ACC112 (cell line): ENCODE data around the gene ZNF467.

Experiments
- H2AFZ ChIP-seq: fragments of 200-600 bp; sonication (generic); one replicate; pipeline ENCODE4 v1.6.0; 2017; ENCODE audit warnings: antibody characterized with exemption, low read length; ENCODE audit not compliant: unreplicated experiment
- H3K27ac ChIP-seq: fragments of 200-600 bp; sonication (generic); 2 replicates; pipeline ENCODE4 v1.5.1; 2014; ENCODE audit warnings: low read depth, mild to moderate bottlenecking, antibody characterized with exemption, low read length, moderate library complexity
- H3K27me3 ChIP-seq: fragments of 200-600 bp; sonication (generic); 2 replicates; pipeline ENCODE4 v1.6.1; 2014; ENCODE audit warnings: mild to moderate bottlenecking, antibody characterized with exemption, low read length, moderate library complexity, mixed read lengths; ENCODE audit not compliant: insufficient read depth
- H3K36me3 ChIP-seq: fragments of 200-600 bp; sonication (generic); 2 replicates; pipeline ENCODE4 v1.6.1; 2016; ENCODE audit warnings: mild to moderate bottlenecking, antibody characterized with exemption, low read length, moderate library complexity, mixed read lengths; ENCODE audit not compliant: insufficient read depth
- H3K4me1 ChIP-seq: fragments of 200-600 bp; sonication (generic); one replicate; pipeline ENCODE4 v1.6.1; 2016; ENCODE audit warnings: low read length, mixed read lengths; ENCODE audit not compliant: insufficient read depth, unreplicated experiment, control insufficient read depth
- H3K4me3 ChIP-seq: fragments of 200-600 bp; sonication (generic); 2 replicates; pipeline ENCODE4 v1.5.1; 2014; ENCODE audit warnings: mild to moderate bottlenecking, low read depth, low read length
- H3K79me2 ChIP-seq: fragments of 200-600 bp; sonication (generic); one replicate; pipeline ENCODE4 v1.6.0; 2016; ENCODE audit warnings: low read length; ENCODE audit not compliant: control insufficient read depth, unreplicated experiment, insufficient read depth

The ZNF467 gene

DNA sequence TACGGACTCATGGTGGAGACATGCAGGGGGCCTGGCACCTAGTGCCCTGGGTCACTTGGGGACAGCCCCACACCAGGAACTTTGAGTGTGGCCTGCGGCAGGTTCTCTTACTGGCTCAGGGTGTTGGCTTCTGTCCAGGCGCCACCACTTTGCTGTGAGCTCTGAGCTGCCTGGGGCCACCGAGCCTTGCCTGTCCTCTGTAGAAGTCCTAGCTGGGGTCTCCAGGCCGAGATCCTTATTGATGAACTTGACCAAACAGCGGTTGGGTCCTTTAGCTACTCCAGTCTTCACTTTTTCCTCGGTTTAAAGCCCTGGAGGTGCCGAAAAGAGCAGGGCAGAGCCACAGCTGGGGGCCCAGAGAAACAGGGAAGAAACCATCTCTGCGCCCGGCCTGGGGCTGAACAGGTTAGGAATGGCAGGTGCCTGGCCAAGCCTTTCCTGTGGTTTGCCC lies 41.3 kb downstream of the ZNF467 start:
- no peaks in the 10 kb centered on the region for H3K36me3 ChIP-seq
- no peak overlapping the region for H3K27ac ChIP-seq
- no peaks in the 10 kb centered on the region for H3K79me2 ChIP-seq
- H3K4me3 ChIP-seq, result no peak overlapping the region
- H3K27me3 ChIP-seq, result no peaks in the 10 kb centered on the region; the same call in 1 of the 2 replicates
- H2AFZ ChIP-seq, result no peak overlapping the region
- H3K4me1 ChIP-seq, result peaks cover 7% of the 10 kb centered on the region

DNA sequence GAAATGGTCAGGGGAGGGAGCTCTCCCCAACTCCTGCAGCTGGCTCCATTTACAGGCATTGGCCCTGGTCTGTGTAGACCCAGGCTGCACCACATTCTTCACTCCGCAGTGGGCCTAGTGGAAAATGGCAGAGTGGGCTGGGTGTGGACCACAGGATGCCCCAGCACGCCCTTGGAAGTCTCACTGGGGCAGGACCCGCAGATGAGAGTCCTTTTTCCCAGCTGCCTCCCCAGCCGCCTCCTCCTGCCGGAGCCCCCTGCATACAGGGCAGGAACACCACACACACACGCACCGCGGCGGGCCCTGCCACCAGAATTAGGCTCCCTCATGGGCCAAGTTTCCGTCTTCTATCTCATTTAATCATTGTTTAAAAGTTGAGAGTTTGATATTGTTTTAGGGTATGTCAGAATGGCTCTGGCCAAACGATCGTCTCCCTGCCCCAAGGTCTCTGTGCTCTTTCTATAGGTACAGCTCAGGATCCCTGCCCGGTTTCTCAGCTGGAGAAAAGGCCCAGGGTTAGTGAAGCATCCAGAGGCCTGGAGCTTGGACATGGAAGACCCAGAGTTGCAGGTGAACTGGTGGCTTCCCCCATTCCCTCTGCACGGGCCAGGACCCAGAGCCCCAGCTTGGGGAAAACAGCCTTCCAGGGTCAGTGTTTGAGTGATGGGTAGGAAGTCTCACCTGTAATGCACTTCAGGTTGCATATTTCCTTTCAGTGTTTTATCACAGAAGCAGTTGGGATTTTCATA lies 42.0 kb downstream of the ZNF467 start:
- Histone ChIP-seq H3K27ac (no peak overlapping the region), H3K79me2 (no peaks in the 10 kb centered on the region), H3K4me1 (peaks cover 7% of the 10 kb centered on the region), H2AFZ (no peak overlapping the region), H3K27me3 (no peaks in the 10 kb centered on the region), H3K36me3 (no peaks in the 10 kb centered on the region), H3K4me3 (no peak overlapping the region)

DNA sequence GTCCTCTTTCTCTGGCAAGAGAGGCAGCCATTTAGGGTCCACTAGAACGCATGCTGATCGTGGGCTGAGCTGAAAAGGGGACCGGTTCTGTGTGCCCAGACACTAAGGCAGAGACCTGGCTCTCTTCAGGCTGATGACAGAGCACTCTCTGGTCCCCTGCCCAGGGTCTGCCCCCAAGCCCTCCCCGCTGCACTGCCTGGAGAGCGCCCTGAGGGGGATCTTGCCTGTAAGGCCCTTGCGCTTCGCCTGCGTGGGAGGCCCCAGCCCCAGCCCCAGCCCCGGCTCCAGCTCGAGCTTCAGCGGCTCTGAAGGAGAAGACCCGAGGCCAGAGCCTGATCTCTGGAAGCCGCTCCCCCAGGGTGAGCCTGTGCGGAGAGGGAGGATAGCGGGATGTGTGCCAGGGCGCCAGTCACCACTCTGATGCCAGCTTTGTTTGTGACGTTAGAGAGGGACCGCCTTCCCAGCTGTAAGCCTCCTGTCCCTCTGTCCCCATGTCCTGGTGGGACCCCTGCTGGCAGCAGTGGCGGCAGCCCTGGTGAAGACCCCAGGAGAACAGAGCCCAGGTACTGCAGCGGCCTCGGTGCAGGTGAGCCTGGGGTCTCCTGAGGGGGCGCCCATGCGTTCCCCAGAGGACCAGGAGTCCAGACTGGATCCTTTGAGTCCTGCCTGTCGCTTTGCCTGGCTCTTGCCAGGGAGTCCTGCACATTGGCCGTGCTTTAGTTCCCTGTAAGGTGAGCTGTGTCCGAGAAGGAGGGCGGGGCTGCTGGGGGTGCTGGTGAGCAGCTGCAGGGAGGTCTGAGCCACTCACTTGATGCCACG lies 43.2 kb downstream of the ZNF467 start:
- Histone ChIP-seq H3K4me3 (no peak overlapping the region), H3K79me2 (no peaks in the 10 kb centered on the region), H2AFZ (no peak overlapping the region), H3K36me3 (no peaks in the 10 kb centered on the region), H3K4me1 (peaks cover 7% of the 10 kb centered on the region), H3K27ac (no peak overlapping the region), H3K27me3 (no peaks in the 10 kb centered on the region)

DNA sequence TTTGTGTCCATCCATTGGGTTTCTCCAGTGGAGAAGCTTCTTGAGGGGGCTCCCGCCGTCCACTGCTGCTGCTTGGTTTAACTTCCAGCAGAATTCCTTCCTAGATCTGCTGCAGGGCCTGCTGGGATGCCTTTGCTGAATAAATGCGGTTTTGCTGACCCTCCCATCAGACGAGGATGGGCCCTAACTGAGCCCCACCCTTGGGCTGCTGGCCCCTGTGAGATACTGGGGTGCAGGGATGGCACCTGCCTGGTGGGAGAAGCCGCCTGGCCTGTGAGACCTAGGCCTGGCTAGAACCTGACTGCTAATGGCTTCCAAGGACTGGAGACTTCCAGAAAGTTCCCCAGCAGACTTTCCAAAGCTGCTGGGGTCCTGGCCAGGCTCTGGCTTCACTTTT lies 43.8 kb downstream of the ZNF467 start:
- Histone ChIP-seq H3K4me3 (no peak overlapping the region), H3K27ac (no peak overlapping the region), H2AFZ (no peak overlapping the region), H3K79me2 (no peaks in the 10 kb centered on the region), H3K36me3 (no peaks in the 10 kb centered on the region), H3K27me3 (no peaks in the 10 kb centered on the region), H3K4me1 (peaks cover 4% of the 10 kb centered on the region)

DNA sequence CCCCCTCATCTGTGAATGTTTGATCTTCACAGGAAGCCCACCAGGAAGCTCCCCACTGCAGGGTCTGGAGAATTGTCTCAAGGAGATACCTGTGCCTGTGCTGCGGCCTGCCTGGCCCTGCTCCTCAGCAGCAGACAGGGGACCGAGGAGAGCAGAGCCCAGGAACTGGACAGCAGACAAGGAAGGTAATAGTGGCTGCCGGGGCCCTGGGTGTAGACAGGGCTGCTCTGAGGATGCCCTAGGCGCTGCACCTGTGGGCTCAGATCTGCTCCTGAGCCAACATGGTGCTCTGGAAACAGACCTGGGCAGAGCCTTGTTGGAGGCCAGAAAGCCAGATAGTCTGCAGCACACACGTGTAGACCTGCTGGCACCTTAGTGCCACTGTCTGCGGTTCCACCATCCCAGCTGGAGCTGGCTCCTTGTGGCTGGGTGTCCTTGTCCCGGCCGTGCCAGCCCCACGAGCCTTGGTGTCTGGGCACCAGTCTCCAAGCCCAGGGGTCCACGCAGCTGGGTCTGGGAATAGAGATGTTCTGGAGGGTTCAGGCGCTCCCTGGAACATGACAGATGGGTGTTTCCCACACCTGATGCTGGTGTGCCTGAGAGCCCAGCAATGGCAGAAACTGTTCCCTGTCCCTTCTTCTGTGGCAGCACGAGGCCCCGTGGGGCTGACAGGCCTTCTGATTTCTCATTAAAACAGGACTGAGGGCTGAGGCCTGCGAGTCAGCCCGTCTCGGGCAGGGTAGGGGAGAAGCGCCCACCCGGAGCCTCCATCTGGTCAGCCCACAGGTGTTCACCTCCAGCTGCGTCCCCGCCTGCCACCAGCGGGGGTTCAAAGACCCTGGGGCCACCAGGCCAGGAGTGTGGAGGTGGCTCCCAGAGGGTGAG lies 44.7 kb downstream of the ZNF467 start:
- H3K36me3 ChIP-seq, result no peaks in the 10 kb centered on the region

DNA sequence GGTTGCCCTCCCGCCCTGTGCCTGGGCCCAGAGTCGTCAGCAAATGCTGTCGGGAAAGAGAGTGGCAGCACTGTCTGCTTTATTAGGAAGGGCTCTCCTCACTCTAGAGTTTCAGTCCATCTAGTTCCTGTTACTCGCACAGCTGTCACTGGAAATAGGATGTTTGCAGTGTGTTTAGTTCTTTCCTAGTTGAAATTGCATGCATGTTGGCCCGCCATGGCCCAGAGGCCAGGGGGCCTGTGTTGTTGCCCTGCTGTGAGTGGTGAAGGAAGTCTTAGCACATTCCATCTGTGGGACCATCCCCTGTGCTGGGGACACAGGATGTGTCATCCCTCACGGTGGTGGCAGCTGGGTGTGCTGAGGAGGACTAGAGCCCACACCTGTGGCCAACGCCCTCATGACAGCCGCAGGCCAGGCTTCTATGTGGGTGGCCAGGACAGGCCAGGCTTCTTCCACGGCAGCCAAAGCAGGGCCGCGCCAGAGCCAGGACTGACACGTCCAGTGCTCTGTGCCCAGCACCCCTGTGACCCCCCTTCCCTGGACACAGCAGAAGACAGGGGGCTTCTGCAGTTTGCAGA lies 45.4 kb downstream of the ZNF467 start:
- Histone ChIP-seq H3K36me3 (no peaks in the 10 kb centered on the region), H3K4me3 (no peak overlapping the region), H3K79me2 (no peaks in the 10 kb centered on the region), H3K4me1 (no peaks in the 10 kb centered on the region), H3K27me3 (no peaks in the 10 kb centered on the region), H3K27ac (no peak overlapping the region), H2AFZ (no peak overlapping the region)

More for the DNA sequence above, 44.7 kb downstream of the ZNF467 start:
- no peaks in the 10 kb centered on the region for H3K4me1 ChIP-seq
- no peak overlapping the region for H3K4me3 ChIP-seq
- no peaks in the 10 kb centered on the region for H3K79me2 ChIP-seq
- H3K27ac ChIP-seq, result no peak overlapping the region
- no peaks in the 10 kb centered on the region for H3K27me3 ChIP-seq
- no peak overlapping the region for H2AFZ ChIP-seq

DNA sequence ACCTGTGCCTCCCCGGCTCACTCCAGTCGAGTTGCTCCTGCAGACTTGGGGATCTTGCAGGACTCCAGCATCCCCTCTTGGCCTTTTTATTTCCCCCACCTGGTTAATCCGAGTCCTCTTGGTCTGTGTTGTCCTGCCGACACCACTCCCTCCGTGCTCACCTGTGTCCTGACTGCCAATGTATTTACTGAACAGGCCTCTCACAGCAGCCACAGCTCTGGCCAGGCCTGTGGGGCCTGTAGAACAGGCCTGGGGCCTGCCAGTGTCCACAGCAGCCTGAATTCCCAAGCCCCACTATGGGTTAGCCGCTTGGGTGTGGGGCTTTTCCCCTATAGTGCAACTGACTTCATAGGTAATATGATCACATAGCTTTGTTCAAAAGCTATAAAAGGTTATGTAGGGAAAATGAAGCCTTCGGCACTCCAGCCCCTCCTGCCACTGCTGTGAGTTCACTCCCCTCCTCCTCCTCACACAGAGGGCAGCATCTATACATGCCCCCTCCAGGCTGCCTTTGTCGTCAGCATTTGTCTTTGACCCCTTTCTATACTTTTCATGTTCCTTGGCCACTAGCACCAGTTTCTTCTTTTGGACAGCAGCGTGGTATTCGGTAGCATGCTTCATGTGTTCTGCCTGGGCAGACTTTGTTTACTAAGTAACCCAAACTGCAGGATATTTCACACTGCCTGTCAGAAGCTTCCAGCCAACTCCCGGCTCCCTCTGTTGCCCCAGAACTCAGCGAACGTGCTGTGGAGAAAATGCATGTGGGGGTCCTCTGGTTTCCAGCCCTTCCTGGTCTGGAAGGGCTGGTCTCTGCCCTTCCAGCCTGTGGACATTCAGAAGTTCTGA lies 46.1 kb downstream of the ZNF467 start:
- Histone ChIP-seq H3K36me3 (no peaks in the 10 kb centered on the region), H3K4me3 (no peak overlapping the region), H3K27ac (no peak overlapping the region), H3K27me3 (no peaks in the 10 kb centered on the region), H2AFZ (no peak overlapping the region), H3K4me1 (no peaks in the 10 kb centered on the region), H3K79me2 (no peaks in the 10 kb centered on the region)

DNA sequence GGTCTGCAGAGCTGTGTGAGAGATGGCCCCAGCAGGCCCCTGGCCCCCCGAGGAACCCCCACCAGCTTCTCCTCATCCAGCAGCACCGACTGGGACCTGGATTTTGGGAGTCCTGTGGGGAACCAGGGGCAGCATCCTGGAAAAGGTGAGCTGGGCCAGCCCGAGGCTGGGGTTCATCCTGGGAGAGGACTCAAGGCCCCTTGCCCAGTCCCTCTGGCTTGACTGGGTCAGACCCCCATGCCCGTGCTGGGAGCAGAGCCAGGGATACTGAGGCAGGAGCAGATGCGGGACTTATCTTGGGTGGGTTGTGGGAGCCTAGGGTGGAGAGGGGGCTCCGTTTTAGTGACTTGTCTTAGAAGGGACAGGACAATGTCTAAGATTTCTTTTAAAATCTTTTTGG lies 47.5 kb downstream of the ZNF467 start:
- Histone ChIP-seq H3K36me3 (no peaks in the 10 kb centered on the region), H3K4me3 (no peak overlapping the region), H3K79me2 (no peaks in the 10 kb centered on the region), H3K27ac (no peak overlapping the region), H3K4me1 (no peaks in the 10 kb centered on the region), H2AFZ (no peak overlapping the region), H3K27me3 (no peaks in the 10 kb centered on the region)

DNA sequence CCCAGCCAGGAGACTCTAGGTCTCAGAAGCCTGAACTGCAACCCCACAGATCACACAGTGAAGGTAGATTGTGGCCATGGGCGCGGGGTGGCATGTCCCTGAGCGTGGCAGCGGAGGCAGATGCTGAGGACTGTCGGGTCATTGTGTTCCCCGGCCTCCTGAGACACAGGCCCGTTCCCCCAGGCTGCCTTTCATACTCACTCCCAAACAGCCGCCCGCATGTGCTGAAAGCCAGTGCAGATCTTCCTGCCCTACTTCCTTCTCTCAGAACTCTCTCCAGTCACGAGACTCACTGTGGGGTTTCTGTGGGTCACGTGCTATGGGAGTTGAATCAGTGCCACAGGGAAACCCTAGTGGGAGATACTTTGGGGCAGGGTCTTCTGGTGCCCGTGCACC lies 48.0 kb downstream of the ZNF467 start:
- H3K27me3 ChIP-seq, result no peaks in the 10 kb centered on the region
- no peaks in the 10 kb centered on the region for H3K79me2 ChIP-seq
- no peak overlapping the region for H2AFZ ChIP-seq
- no peak overlapping the region for H3K27ac ChIP-seq
- no peaks in the 10 kb centered on the region for H3K4me1 ChIP-seq
- no peak overlapping the region for H3K4me3 ChIP-seq
- H3K36me3 ChIP-seq, result no peaks in the 10 kb centered on the region
